ENCODE results near the gene RNF223. TPM values are rescaled to one million over a fixed set of nuclear protein-coding genes. Genes with fewer than 3 reads are reported as not detected.

Gene RNF223
- total and polyA plus RNA-seq, 10 donors: not detected

- Histone ChIP-seq H3K27me3 (replicated peaks in 1 of 7) (peaks cover 0 to 34% (median 26%) of the 10 kb centered on the region in 7 donors), H3K9me3 (no peaks in the 10 kb centered on the region), H3K4me1 (peaks cover 4 to 21% (median 17%) of the 10 kb centered on the region in 6 donors), H3K36me3 (peaks cover 0 to 19% (median 0%) of the 10 kb centered on the region in 6 donors), H3K4me3 (no peak overlapping the region), H3K27ac (no peak overlapping the region)
- TF ChIP-seq POLR2AphosphoS5 (IDR thresholded peaks at IDR 0.05) (no peak), CTCF (IDR thresholded peaks at IDR 0.05 in 8 of 11, conservative IDR thresholded peaks at IDR 0.05 in 3 of 11) (no peak), POLR2A (IDR thresholded peaks at IDR 0.05) (no peak)
- no peak for DNase-seq
- WGBS, 5 donors: 79 to 91% (median 89%) methylated on average over 14 to 23 of the region's 23 CpGs
- intact Hi-C loops (cut with DNase I; ENCODE audit: low total_unique reads): no loop called here
Observed at GRCh38 chr1:1054971-1055370, 19.1 kb downstream of the RNF223 start.

DNA sequence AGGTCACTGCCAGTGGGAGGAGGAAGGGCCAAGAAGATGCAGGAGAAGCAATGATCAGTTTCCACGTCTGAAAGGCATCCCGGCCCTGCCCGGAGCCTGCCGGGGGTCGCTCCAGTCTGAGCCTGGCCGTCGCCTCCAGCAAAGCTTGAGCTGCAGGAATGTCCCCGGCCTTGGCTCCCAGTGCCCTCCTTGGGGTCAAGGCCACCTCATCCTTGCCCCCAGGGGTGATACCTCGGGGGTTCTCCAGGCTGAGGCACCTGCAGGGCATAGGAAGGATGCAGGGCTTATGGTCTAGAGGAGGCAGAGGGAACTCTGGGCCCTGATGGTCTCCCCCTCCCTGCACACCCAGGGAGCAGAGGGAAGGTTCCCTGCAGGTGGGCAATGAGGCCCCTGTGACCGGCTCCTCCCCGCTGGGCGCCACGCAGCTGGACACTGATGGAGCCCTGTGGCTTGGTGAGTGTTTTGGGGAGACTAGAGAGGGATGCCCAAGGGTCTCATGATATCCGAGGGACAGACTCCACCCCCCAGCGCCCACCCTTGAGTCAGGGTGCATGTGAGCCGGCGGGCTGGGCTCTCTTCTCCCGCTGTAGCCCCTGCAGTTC lies 19.9 kb downstream of the RNF223 start:
- TF ChIP-seq CTCF (IDR thresholded peaks at IDR 0.05 in 8 of 11, conservative IDR thresholded peaks at IDR 0.05 in 3 of 11) (no peak), POLR2AphosphoS5 (IDR thresholded peaks at IDR 0.05) (no peak), POLR2A (IDR thresholded peaks at IDR 0.05) (no peak)
- H3K27me3 ChIP-seq (replicated peaks in 1 of 7): peaks cover 0 to 26% (median 21%) of the 10 kb centered on the region in 7 donors
- 90 to 100% (median 93%) methylated on average over 6 to 18 of the region's 18 CpGs for WGBS, 5 donors
- H3K9me3 ChIP-seq: no peaks in the 10 kb centered on the region
- no peak for DNase-seq
- H3K4me1 ChIP-seq: peaks cover 0 to 14% (median 10%) of the 10 kb centered on the region in 6 donors
- no peak overlapping the region for H3K27ac ChIP-seq
- peaks cover 0 to 19% (median 0%) of the 10 kb centered on the region in 6 donors for H3K36me3 ChIP-seq
- H3K4me3 ChIP-seq: no peak overlapping the region
- intact Hi-C loops (cut with DNase I; ENCODE audit: low total_unique reads): no loop called here

- WGBS, 5 donors: 90 to 98% (median 93%) methylated on average over 10 to 18 of the region's 18 CpGs
- H3K27me3 ChIP-seq (replicated peaks in 1 of 7): peaks cover 0 to 21% (median 17%) of the 10 kb centered on the region in 7 donors
- no peak overlapping the region for H3K27ac ChIP-seq
- no peak for DNase-seq
- no peak overlapping the region for H3K4me3 ChIP-seq
- H3K4me1 ChIP-seq: peaks cover 0 to 8% (median 5%) of the 10 kb centered on the region in 6 donors
- TF ChIP-seq POLR2AphosphoS5 (IDR thresholded peaks at IDR 0.05): no peak
- no peak for TF ChIP-seq CTCF (IDR thresholded peaks at IDR 0.05 in 8 of 11, conservative IDR thresholded peaks at IDR 0.05 in 3 of 11)
- TF ChIP-seq POLR2A (IDR thresholded peaks at IDR 0.05): no peak
- peaks cover 0 to 19% (median 0%) of the 10 kb centered on the region in 6 donors for H3K36me3 ChIP-seq
- no peaks in the 10 kb centered on the region for H3K9me3 ChIP-seq
- intact Hi-C loops (cut with DNase I; ENCODE audit: low total_unique reads): no loop called here
Observed at GRCh38 chr1:1053682-1054081, 20.4 kb downstream of the RNF223 start.

- Histone ChIP-seq H3K9me3 (no peaks in the 10 kb centered on the region), H3K36me3 (peaks cover 0 to 20% (median 0%) of the 10 kb centered on the region in 6 donors), H3K4me1 (peaks cover 0 to 2% (median under 1%) of the 10 kb centered on the region in 6 donors), H3K4me3 (no peak overlapping the region), H3K27me3 (replicated peaks in 1 of 7) (peaks cover 0 to 15% (median 11%) of the 10 kb centered on the region in 7 donors), H3K27ac (no peak overlapping the region)
- DNase-seq: no peak
- TF ChIP-seq POLR2A (IDR thresholded peaks at IDR 0.05) (no peak), POLR2AphosphoS5 (IDR thresholded peaks at IDR 0.05) (no peak), CTCF (IDR thresholded peaks at IDR 0.05 in 8 of 11, conservative IDR thresholded peaks at IDR 0.05 in 3 of 11) (no peak)
- 83 to 94% (median 90%) methylated on average over 9 to 15 of the region's 15 CpGs for WGBS, 5 donors
- intact Hi-C loops (cut with DNase I; ENCODE audit: low total_unique reads): no loop called here
Observed at GRCh38 chr1:1053022-1053421, 21.1 kb downstream of the RNF223 start.

Measured in spleen (tissue), 11 donors.